Measurements from ENCODE around the gene NELL2.

DNA sequence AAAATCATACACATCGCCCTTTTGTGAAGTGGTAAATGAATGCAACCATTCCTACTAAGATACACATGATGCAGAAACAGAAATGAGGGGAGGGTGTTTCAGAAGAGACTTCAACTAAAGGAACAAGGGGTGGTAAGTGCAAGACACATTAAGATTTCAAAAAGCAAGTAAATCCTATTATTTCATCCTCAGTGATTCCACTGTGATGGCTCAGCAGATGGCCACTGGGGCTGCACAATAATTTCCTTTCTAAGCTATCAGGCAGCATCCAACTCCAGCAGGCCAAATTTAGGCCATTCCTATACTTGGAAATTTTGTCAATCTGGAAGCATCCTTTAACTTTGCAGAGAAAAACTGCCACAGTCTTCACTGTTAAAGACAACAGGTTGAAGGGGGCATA lies 272.4 kb downstream of the NELL2 start:
- TF ChIP-seq HDGF (IDR thresholded peaks at IDR 0.05; ENCODE audit: borderline replicate concordance) (no peak), FOXA1 (IDR thresholded peaks at IDR 0.05) (no peak), SP1 (IDR thresholded peaks at IDR 0.05) (no peak), ARNT (IDR thresholded peaks at IDR 0.05) (no peak), ZNF384 (IDR thresholded peaks at IDR 0.05) (no peak), CTBP1 (IDR thresholded peaks at IDR 0.05; ENCODE audit: borderline replicate concordance) (no peak), NFRKB (IDR thresholded peaks at IDR 0.05) (no peak)

Data from HEK293T (cell line).